ENCODE data around the gene PGAM4.
"Not testable (repeated sequence)": the region's sequence is repeated elsewhere in the genome, so short reads cannot be mapped to it uniquely, and the experiment has no call there.

The PGAM4 gene

GRCh38 chrX:77924320-77924859, 45.0 kb downstream of the PGAM4 start:
- no peak for DNase-seq (ENCODE audit: extremely low spot score)
- ChIA-PET CTCF (interaction anchor here (0.6 kb wide), 1 partner anchor 73 kb away, joined by 3 read pairs; no protein-coding TSS in a partner anchor), POLR2A (no interaction called here)
- TF ChIP-seq NFRKB (IDR thresholded peaks at IDR 0.05) (no peak), SP1 (IDR thresholded peaks at IDR 0.05) (no peak), CTBP1 (IDR thresholded peaks at IDR 0.05; ENCODE audit: borderline replicate concordance) (no peak), FOXA1 (IDR thresholded peaks at IDR 0.05) (no peak), FOXK2 (IDR thresholded peaks at IDR 0.05) (no peak), PKNOX1 (IDR thresholded peaks at IDR 0.05) (no peak)

GRCh38 chrX:77922787-77923186, 46.7 kb downstream of the PGAM4 start:
- TF ChIP-seq ELF4 (IDR thresholded peaks at IDR 0.05), result no peak
- TF ChIP-seq TARDBP (IDR thresholded peaks at IDR 0.05), result no peak
- no peak for TF ChIP-seq PKNOX1 (IDR thresholded peaks at IDR 0.05)
- TF ChIP-seq SUZ12 (IDR thresholded peaks at IDR 0.05), result no peak
- no peak for TF ChIP-seq L3MBTL2 (conservative IDR thresholded peaks at IDR 0.05)
- no peak for TF ChIP-seq CTBP1 (IDR thresholded peaks at IDR 0.05; ENCODE audit: borderline replicate concordance)
- TF ChIP-seq HDGF (IDR thresholded peaks at IDR 0.05; ENCODE audit: borderline replicate concordance), result no peak
- TF ChIP-seq FOXK2 (IDR thresholded peaks at IDR 0.05), result no peak
- TF ChIP-seq BHLHE40 (IDR thresholded peaks at IDR 0.05; ENCODE audit: borderline replicate concordance), result no peak
- no peak for TF ChIP-seq NFRKB (IDR thresholded peaks at IDR 0.05)
- TF ChIP-seq FOXM1 (IDR thresholded peaks at IDR 0.05; ENCODE audit: borderline replicate concordance), result no peak
- TF ChIP-seq LEF1 (IDR thresholded peaks at IDR 0.05; ENCODE audit: borderline replicate concordance), result no peak
- no peak for TF ChIP-seq SP1 (IDR thresholded peaks at IDR 0.05)
- ChIA-PET POLR2A (no interaction called here), CTCF (no interaction called here)
- no peak for DNase-seq (ENCODE audit: extremely low spot score)

- CTCF ChIA-PET, result interaction anchor here (0.6 to 0.7 kb wide), 2 partner anchors 9 to 13 kb away, joined by 3 read pairs; partner anchors contain the start of gene ATP7A
- DNase-seq (ENCODE audit: extremely low spot score); POLR2A ChIA-PET: not testable (repeated sequence)
Observed at GRCh38 chrX:77919370-77919769, 50.1 kb downstream of the PGAM4 start.

- CTCF ChIA-PET, result interaction anchor here (0.7 kb wide), 1 partner anchor 8 kb away, joined by 3 read pairs; the partner anchor contains the start of gene ATP7A
- TF ChIP-seq ELF4 (IDR thresholded peaks at IDR 0.05), result no peak
- no peak for TF ChIP-seq SP1 (IDR thresholded peaks at IDR 0.05)
- no peak for TF ChIP-seq SUZ12 (IDR thresholded peaks at IDR 0.05)
- TF ChIP-seq ARNT (IDR thresholded peaks at IDR 0.05), result no peak
- TF ChIP-seq FOXM1 (IDR thresholded peaks at IDR 0.05; ENCODE audit: borderline replicate concordance), result no peak
- TF ChIP-seq FOXK2 (IDR thresholded peaks at IDR 0.05), result no peak
- TF ChIP-seq BHLHE40 (IDR thresholded peaks at IDR 0.05; ENCODE audit: borderline replicate concordance), result no peak
- TF ChIP-seq PKNOX1 (IDR thresholded peaks at IDR 0.05), result no peak
- TF ChIP-seq CTBP1 (IDR thresholded peaks at IDR 0.05; ENCODE audit: borderline replicate concordance), result no peak
- TF ChIP-seq L3MBTL2 (conservative IDR thresholded peaks at IDR 0.05), result no peak
- TF ChIP-seq LEF1 (IDR thresholded peaks at IDR 0.05; ENCODE audit: borderline replicate concordance), result no peak
- TF ChIP-seq TARDBP (IDR thresholded peaks at IDR 0.05), result no peak
- no peak for TF ChIP-seq ZNF384 (IDR thresholded peaks at IDR 0.05)
- TF ChIP-seq NFRKB (IDR thresholded peaks at IDR 0.05), result no peak
- no peak for TF ChIP-seq HDGF (IDR thresholded peaks at IDR 0.05; ENCODE audit: borderline replicate concordance)
- no peak for TF ChIP-seq FOXA1 (IDR thresholded peaks at IDR 0.05)
- POLR2A ChIA-PET, result interaction anchor here (1.2 kb wide), 1 partner anchor 8 kb away, joined by 3 read pairs; the partner anchor contains the start of gene ATP7A
- no peak for DNase-seq (ENCODE audit: extremely low spot score)
Observed at GRCh38 chrX:77918568-77918967, 50.9 kb downstream of the PGAM4 start.

Data from HEK293T (cell line).